ENCODE results near the gene KCNT1. TPM values are rescaled to one million over a fixed set of nuclear protein-coding genes. Genes with fewer than 3 reads are reported as not detected.

The KCNT1 gene
- total RNA-seq, 1 donor = not detected

GRCh38 chr9:135703726-135704125 is 1.7 kb downstream of the KCNT1 start:
- Histone ChIP-seq H3K79me2 (ENCODE audit: insufficient read depth, low read length) (no peaks in the 10 kb centered on the region), H3K4me2 (ENCODE audit: insufficient read depth, low read length) (no peak overlapping the region), H3K27ac (ENCODE audit: low read depth, low read length) (no peak overlapping the region), H3K4me3 (ENCODE audit: insufficient read depth, low read length) (no peak overlapping the region), H2AFZ (ENCODE audit: low read length) (no peak overlapping the region), H3K36me3 (ENCODE audit: insufficient read depth, low read length) (no peaks in the 10 kb centered on the region), H3K27me3 (ENCODE audit: insufficient read depth, low read length) (no peaks in the 10 kb centered on the region), H3K4me1 (ENCODE audit: insufficient read depth, low read length) (no peaks in the 10 kb centered on the region), H4K20me1 (ENCODE audit: insufficient read depth, low read length) (no peaks in the 10 kb centered on the region), H3K9me3 (ENCODE audit: low read depth, low read length) (no peaks in the 10 kb centered on the region)
- DNase-seq (ENCODE audit: insufficient read length, low spot score, missing footprints) = peak; percentile 94
- TF ChIP-seq, protein P1, sequence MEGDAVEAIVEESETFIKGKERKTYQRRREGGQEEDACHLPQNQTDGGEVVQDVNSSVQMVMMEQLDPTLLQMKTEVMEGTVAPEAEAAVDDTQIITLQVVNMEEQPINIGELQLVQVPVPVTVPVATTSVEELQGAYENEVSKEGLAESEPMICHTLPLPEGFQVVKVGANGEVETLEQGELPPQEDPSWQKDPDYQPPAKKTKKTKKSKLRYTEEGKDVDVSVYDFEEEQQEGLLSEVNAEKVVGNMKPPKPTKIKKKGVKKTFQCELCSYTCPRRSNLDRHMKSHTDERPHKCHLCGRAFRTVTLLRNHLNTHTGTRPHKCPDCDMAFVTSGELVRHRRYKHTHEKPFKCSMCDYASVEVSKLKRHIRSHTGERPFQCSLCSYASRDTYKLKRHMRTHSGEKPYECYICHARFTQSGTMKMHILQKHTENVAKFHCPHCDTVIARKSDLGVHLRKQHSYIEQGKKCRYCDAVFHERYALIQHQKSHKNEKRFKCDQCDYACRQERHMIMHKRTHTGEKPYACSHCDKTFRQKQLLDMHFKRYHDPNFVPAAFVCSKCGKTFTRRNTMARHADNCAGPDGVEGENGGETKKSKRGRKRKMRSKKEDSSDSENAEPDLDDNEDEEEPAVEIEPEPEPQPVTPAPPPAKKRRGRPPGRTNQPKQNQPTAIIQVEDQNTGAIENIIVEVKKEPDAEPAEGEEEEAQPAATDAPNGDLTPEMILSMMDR (IDR thresholded peaks at IDR 0.05; ENCODE audit: extremely low read depth, low read depth, low read length) = no peak

DNA sequence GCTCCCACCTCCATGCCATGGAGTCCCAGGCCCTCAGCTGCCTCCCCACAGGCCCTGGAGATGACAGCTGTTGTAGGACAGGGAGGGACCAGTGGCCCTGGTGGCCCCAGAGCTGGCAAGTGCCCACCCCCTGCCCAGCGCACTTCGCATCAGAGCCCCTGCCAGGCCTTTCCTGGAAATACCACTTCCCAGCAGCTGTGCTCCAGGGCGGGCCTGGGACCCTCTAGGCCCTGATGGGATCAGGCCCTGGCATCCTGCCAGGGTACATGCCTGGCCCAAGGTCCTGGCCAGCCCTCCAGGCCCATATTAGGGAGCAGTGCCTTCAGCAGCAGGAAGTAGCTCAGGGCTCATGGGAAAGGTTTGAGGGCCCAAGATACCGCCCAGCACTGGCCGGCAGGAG is 2.5 kb downstream of the KCNT1 start:
- Histone ChIP-seq H3K4me2 (ENCODE audit: insufficient read depth, low read length) (no peak overlapping the region), H4K20me1 (ENCODE audit: insufficient read depth, low read length) (no peaks in the 10 kb centered on the region), H3K27ac (ENCODE audit: low read depth, low read length) (no peak overlapping the region), H3K4me1 (ENCODE audit: insufficient read depth, low read length) (no peaks in the 10 kb centered on the region), H2AFZ (ENCODE audit: low read length) (no peak overlapping the region), H3K79me2 (ENCODE audit: insufficient read depth, low read length) (no peaks in the 10 kb centered on the region), H3K9me3 (ENCODE audit: low read depth, low read length) (no peaks in the 10 kb centered on the region), H3K36me3 (ENCODE audit: insufficient read depth, low read length) (no peaks in the 10 kb centered on the region), H3K27me3 (ENCODE audit: insufficient read depth, low read length) (no peaks in the 10 kb centered on the region), H3K4me3 (ENCODE audit: insufficient read depth, low read length) (no peak overlapping the region)
- TF ChIP-seq, protein P1 (IDR thresholded peaks at IDR 0.05; ENCODE audit: extremely low read depth, low read depth, low read length) = no peak
- no peak for DNase-seq (ENCODE audit: insufficient read length, low spot score, missing footprints)

- Histone ChIP-seq H3K4me1 (ENCODE audit: insufficient read depth, low read length) (no peaks in the 10 kb centered on the region), H2AFZ (ENCODE audit: low read length) (no peak overlapping the region), H3K4me2 (ENCODE audit: insufficient read depth, low read length) (no peak overlapping the region), H3K4me3 (ENCODE audit: insufficient read depth, low read length) (no peak overlapping the region), H3K27me3 (ENCODE audit: insufficient read depth, low read length) (no peaks in the 10 kb centered on the region), H3K79me2 (ENCODE audit: insufficient read depth, low read length) (no peaks in the 10 kb centered on the region), H3K36me3 (ENCODE audit: insufficient read depth, low read length) (no peaks in the 10 kb centered on the region), H4K20me1 (ENCODE audit: insufficient read depth, low read length) (no peaks in the 10 kb centered on the region), H3K9me3 (ENCODE audit: low read depth, low read length) (no peaks in the 10 kb centered on the region), H3K27ac (ENCODE audit: low read depth, low read length) (no peak overlapping the region)
- TF ChIP-seq, protein P1 (IDR thresholded peaks at IDR 0.05; ENCODE audit: extremely low read depth, low read depth, low read length) = no peak
- no peak for DNase-seq (ENCODE audit: insufficient read length, low spot score, missing footprints)
Observed at GRCh38 chr9:135705376-135705775, 3.4 kb downstream of the KCNT1 start.

GRCh38 chr9:135706288-135706687 is 4.3 kb downstream of the KCNT1 start:
- Histone ChIP-seq H2AFZ (ENCODE audit: low read length) (no peak overlapping the region), H4K20me1 (ENCODE audit: insufficient read depth, low read length) (no peaks in the 10 kb centered on the region), H3K9me3 (ENCODE audit: low read depth, low read length) (no peaks in the 10 kb centered on the region), H3K4me3 (ENCODE audit: insufficient read depth, low read length) (no peak overlapping the region), H3K4me1 (ENCODE audit: insufficient read depth, low read length) (no peaks in the 10 kb centered on the region), H3K27ac (ENCODE audit: low read depth, low read length) (no peak overlapping the region), H3K4me2 (ENCODE audit: insufficient read depth, low read length) (no peak overlapping the region), H3K36me3 (ENCODE audit: insufficient read depth, low read length) (no peaks in the 10 kb centered on the region), H3K27me3 (ENCODE audit: insufficient read depth, low read length) (no peaks in the 10 kb centered on the region), H3K79me2 (ENCODE audit: insufficient read depth, low read length) (no peaks in the 10 kb centered on the region)
- TF ChIP-seq, protein P1 (IDR thresholded peaks at IDR 0.05; ENCODE audit: extremely low read depth, low read depth, low read length) = no peak
- DNase-seq (ENCODE audit: insufficient read length, low spot score, missing footprints) = no peak

All from osteoblast (primary cell).